Activated CD8-positive, alpha-beta memory T cell treated with anti-CD3 and anti-CD28 coated beads for 48 hours (primary cell): ENCODE data around the gene IFT25.
"Not testable (repeated sequence)": the region's sequence is repeated elsewhere in the genome, so short reads cannot be mapped to it uniquely, and the experiment has no call there.

ENCODE experiments used
- DNase-seq, 3 experiments: peaks; one replicate each; pipeline ENCODE4 v3.0.0-alpha.2; 2020; ENCODE audit warnings: low read depth in 2 of 3, low spot score in 2 of 3

Gene IFT25

GRCh38 chr1:53945433-53946251, at the start of gene IFT25:
IFT25 (minus strand) TSS chr1:53945699; CDS start chr1:53940082, 5,617 bp downstream.
- DNase-seq: peak; percentile 97 to 100 (median 99)

GRCh38 chr1:53994516-53994915, 49.0 kb upstream of the IFT25 start:
- DNase-seq: not testable (repeated sequence)

- DNase-seq: no peak
These were observed 46.8 kb upstream of the IFT25 start for GRCh38 chr1:53992085-53992874.

- DNase-seq: no peak
These were observed 42.4 kb upstream of the IFT25 start for GRCh38 chr1:53987880-53988279.

DNA sequence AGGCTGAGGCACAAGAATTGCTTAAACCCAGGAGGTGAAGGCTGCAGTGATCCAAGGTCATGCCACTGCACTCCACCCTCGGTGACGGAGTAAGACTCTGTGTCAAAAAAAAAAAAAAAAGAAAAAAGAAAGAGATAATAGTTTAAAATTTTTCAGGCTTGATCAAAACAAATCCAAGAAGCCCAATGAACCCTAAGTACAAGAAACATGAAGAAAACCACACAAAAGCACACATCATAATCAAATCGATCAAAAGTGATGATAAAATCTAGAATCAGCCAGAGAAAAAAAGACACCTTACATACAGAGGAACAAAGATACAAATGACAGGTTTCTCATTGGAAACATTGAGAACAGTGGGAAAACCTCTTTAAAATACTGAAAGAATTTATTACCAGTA, 41.0 kb upstream of the IFT25 start:
- DNase-seq: no peak

- DNase-seq: no peak
These were observed 39.2 kb upstream of the IFT25 start for GRCh38 chr1:53984726-53985125.

GRCh38 chr1:53982763-53983104, 37.2 kb upstream of the IFT25 start:
- DNase-seq: no peak

- no peak for DNase-seq
These were observed 36.7 kb upstream of the IFT25 start for GRCh38 chr1:53982034-53982762.

DNA sequence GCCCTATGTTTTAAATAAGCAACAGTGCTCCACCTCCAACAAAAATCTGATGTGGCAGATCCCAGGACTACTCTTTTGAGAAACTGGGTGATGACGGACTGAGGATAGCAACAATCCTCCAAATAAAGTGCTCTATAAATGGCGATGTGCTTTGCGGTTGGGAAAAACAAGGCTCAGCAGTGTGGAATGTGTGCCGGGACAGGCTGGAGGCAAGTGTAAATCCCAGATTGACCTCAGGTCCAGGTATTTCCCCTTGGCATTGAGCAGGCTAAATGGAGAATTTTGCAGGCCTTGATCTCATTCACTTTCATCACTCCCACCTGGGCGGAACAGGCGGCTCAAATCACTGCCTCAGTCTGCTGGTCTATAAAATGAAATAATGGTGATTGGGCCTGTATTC, 35.7 kb upstream of the IFT25 start:
- DNase-seq: no peak

- DNase-seq: no peak
These were observed 34.4 kb upstream of the IFT25 start for GRCh38 chr1:53979712-53980450.

- no peak for DNase-seq
These were observed 30.4 kb upstream of the IFT25 start for GRCh38 chr1:53975861-53976260.

DNA sequence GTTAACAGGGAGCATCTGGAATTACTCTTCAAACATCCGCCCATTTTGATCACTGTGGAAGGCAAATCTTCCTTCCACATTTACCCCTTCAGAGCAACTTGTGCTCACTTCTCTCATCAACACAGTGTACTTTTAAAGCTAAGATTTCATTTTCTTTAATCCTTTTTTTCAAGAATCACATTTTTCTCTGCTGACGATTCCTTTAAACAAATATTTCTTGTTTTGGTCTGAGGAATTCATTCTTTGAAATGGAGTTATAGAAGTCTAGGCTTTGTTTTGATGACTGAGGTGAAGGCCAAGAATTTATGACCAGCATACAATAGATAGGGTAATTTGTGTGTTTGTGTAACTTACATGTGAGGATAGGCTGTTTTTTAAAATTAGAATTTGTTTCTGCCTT, 26.2 kb upstream of the IFT25 start:
- no peak for DNase-seq

DNA sequence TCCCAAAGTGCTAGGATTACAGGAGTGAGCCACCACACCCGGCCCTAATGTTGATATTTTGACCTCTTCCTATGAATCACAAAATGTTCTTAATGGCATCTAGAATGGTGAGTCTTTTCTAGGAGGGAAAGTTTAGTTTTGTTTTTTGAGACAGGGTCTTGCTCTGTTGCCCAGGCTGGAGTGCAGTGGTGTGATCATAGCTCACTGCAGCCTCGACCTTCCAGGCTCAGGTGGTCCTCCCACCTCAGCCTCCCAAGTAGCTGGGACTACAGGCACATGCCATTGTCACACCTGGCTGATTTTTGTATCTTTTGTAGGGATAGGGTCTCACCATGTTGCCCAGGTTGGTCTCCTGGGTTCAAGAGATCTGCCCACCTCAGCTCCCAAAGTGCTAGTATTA, 23.8 kb upstream of the IFT25 start:
- not testable (repeated sequence) for DNase-seq

- no peak for DNase-seq
These were observed 22.6 kb upstream of the IFT25 start for GRCh38 chr1:53968125-53968513.

- DNase-seq: no peak
These were observed 22.1 kb upstream of the IFT25 start for GRCh38 chr1:53967409-53968124.

GRCh38 chr1:53966794-53967193, 21.3 kb upstream of the IFT25 start:
- no peak for DNase-seq

- no peak for DNase-seq
These were observed 18.6 kb upstream of the IFT25 start for GRCh38 chr1:53964109-53964508.

DNA sequence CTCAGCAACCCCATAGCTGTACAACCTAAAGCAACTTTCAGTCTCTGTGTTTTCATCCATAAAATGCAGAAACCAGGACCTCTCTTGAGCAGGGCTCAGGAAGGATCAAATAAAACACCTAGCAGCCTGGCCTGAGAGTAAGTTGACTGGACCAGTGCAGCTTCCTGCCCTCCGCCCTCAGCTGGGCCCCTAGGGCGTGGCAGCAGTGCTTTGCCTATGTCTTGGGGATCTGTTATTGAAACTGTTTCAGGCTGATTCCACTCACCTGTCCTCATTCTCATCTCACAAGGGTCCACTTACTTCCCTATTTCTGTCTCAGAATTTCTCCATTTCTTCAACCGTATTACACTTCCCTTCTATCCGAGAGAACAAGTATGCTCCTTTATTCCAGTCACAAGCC, 18.0 kb upstream of the IFT25 start:
- DNase-seq: no peak

DNA sequence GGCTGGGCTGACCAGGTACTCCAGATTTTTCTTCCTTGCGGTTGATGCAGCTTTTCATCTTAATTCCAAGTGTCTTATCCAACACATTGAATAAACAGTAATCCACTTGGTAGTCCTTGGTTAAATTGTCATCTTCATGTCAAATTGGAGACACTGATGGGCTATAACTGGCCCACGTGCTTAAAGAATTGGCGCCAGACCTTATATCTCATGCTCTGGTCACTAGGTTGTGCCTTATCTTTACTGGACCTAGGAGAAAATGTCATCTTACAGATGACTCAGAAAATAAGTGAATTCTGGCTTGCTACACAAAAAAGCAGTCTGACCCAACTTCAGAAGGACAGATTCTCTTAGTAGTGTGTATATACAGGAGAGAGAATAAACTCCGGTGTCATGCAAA, 16.9 kb upstream of the IFT25 start:
- DNase-seq: no peak

- DNase-seq: no peak
These were observed 14.3 kb upstream of the IFT25 start for GRCh38 chr1:53959664-53960250.
